Daoy (cell line): ENCODE measurements around the gene MPP2. TPM values are rescaled to one million over a fixed set of nuclear protein-coding genes. Genes with fewer than 3 reads are reported as not detected.
A peak's percentile ranks its signal among the peaks of the same experiment; 100 is the strongest.
"Not testable (repeated sequence)": the region's sequence is repeated elsewhere in the genome, so short reads cannot be mapped to it uniquely, and the experiment has no call there.

ENCODE experiments used
- DNase-seq: peaks from one replicate; pipeline ENCODE4 v3.0.0-alpha.2; 2015; ENCODE audit warnings: low read depth
- total RNA-seq: library from RNA; depleted of rRNA; stranded (reverse); fragments of >200 nt; shearing (Covaris generic); gene quantifications from 2 replicates; pipeline ENCODE4 v1.2.3, GENCODE V29; 2014

MPP2 gene
- total RNA-seq, 1 experiment from 2014 or later = 1.3 TPM

DNA sequence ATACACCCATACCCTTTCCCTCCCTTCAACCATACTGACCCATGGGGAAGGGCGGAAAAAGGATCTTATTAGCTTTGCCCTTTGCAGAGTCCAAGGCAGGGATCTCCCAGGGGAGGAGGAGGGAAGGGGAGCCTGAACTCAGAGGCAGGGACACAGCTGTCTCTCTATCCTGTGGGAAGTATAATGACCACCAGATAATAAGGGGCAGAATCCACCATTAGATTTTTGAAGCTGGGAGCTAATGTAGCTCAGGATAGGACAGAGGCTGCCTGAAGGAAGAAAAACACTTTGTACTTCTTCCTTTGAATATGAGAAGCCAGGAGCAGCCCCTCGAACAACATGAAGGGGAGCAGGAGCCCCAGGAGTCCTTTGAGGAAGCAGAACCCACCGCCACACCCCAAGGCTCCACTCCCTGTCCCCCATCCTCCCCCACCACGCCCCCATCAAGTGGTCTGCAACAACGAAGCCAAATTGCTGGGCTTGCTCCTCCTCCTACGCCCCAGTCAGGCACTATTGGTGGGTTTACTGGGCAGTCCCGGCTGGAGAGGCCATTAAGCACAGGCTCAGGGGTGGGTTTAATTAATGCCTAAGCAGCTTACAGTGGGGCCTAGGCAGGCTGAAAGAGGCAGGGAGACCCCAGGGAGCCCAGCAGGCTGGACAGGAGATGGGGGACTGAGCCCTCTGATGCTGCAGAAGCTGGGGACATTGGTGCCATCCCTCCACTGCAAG, 5.3 kb downstream of the MPP2 start:
- DNase-seq = no peak

DNA sequence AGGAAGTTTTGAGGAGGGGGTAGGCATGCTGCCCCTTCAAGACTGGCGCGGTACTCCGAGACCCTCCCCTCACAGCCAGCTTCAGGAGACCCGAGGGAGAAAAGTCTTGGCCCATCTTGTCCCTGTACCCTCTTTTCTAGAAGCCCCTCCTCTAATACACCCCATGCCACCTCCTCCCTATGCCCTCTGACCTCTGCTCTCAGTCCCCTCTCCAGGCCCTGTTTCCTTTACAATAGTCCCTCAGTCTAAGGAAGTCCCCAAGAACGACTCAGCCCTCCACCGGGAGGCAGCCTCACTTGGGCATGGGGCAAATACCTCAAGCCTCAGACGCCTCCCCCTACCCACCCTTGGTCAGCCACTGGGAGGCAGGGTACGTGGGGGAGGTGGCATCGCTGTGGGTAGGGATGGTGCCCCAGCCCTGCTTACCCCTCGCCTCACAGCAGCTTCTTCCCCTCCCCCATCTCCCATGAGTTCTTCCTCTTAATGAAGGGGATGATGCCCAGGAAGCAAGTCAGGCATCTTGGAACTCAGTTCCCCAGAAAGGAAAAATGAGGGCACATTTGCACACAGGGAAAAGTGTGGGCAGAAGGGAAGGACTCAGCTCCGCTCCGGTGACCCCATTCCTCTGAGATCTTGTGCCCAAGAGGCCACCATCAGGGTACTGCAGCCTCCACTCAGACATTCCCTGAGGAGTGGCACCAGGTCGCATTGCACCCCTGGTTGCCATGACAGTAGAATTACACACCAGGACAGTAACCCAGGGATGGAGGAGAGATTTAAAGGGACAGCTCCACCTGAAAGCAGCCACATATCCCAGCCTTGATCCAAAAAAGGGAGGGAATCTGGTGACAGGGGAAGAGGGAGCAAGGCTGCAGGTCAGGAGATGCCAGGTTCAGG, 6.2 kb downstream of the MPP2 start:
- no peak for DNase-seq

DNA sequence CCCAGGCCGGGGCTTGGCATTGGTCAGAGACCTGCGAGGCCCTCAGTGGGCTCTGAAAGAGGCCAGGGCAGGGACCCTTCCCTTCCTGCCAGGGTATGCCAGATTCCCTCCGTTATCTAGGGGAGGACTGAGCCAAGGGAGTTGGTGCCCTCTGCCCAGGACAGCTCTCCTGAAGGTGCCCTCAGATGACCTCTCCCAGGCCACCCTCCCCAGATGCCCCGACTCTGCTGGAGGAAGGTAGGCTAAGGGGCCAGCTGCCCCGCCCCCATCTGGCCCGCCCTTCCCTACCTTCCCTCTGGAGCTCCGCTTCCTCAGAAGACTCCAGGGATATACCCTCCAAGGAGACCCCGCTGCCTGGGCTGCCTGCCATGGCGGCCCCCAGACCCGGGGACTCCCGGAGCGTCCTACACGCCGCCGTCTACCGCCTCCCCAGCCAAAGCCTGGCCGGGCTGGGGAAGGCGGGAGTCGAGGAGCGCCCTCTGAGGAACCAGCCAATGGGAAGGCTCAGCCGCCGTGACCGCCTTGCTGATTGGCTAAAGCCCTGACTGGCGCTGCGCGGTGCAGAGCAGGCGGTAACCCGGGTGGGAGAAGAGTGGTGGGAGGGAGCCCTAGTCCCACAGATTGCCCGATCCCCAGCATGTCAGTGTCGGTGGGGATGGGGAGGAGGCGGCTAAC, 7.0 kb downstream of the MPP2 start:
- peak; percentile 91 for DNase-seq

DNA sequence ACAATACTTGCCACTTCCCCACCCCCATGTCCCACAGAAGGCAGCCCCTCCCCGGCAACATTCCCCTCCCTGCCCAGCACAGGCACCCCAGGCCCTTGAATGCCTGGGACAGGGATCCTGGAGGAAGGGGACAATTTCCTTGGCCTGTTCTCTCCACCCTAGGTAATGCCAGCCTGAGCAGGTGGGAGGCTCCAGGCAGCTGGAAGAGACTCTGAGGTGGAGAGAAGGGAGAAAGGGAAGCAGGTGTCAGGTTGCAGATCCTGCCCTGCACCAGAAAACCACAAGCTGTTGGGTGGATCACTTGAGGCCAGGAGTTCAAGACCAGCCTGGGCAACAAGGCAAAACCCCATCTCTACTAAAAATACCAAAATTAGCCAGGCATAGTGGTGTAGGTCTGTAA, 8.9 kb downstream of the MPP2 start:
- no peak for DNase-seq

DNA sequence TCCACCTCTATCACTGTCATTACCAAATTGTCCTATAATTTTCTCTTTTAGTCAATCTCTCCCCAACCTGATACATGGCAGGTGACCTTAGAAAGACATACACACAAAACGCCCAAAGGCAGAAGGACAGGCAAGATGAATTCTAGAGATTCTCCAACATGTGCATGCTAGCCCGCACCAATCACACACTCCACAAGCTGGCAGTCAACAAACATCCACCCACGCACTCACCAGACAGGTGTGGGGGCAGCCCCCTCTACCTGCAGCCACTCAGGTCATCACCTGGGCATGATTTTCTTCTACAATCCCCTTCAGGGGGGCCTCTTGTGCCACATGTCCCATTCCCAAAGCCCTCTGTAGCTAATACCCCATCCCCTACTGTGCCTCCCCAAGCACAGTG, 9.5 kb downstream of the MPP2 start:
- no peak for DNase-seq

DNA sequence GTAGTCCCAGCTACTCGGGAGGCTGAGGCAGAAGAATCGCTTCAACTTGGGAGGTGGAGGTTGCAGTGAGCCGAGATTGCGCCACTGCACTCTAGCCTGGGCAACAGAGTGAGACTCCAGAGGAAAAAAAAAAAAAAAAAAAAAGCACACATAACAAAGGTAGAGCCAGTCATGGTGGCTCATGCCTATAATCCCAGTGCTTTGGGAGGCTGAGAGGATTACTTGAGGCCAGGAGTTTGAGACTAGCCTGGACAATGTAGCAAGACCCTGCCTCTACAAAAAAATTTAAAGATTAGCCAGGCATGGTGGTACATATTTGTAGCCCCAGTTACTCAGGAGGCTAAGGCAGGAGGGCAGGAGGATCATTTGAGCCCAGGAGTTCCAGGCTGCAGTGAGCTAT, 12.8 kb downstream of the MPP2 start:
- not testable (repeated sequence) for DNase-seq

DNA sequence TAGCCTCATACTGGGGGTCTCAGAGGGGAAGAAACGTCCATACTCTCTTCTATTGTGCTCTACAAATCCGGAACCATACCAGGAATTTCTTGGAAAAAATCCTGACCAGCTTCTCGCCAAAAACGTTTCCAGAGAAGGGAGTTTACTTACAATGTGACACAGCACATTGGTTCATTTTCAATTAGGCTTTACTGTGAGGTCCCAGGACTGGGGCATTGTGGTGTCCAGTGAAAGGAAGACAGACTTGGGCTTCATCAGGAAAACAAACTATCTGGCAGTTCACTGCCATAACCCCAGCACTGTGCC, 14.7 kb downstream of the MPP2 start:
- DNase-seq = no peak

DNA sequence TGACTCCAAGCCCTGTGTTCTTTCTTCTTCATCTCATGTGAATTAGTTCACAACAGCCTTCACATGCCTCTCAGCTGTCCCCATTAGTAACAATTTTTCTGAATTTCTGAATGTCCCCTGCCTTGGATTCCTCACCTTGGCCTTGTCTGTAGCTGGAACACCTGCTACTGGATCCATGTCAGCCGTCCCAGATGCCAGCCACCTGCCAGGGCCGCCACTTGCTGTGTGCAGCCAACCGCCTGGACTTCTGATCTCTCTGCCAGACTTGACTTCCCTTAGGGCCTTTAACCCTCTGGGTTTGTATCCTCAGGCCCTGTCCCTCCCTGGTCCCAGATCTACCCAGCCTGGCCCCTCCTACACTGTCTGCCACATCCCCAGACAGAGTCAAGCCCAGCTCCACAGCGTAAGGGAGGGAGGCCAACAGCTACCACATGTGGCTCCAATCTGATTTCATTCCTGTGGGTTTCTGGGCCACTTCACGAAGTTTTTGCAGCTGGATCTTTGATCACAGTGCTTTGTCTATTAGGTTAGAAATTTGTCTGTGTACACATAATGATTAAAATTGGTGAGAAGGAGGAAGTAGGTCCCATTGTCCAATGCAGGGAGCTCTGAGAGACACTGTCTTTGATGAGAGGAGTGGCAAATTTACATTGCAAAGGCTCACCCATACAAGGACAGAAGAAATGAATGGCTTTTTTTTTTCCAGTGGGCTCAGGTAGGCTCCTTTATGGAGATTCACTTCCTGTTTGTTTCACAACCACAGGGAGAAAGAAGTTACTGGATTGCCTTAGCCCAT, 15.3 kb downstream of the MPP2 start:
- no peak for DNase-seq

DNA sequence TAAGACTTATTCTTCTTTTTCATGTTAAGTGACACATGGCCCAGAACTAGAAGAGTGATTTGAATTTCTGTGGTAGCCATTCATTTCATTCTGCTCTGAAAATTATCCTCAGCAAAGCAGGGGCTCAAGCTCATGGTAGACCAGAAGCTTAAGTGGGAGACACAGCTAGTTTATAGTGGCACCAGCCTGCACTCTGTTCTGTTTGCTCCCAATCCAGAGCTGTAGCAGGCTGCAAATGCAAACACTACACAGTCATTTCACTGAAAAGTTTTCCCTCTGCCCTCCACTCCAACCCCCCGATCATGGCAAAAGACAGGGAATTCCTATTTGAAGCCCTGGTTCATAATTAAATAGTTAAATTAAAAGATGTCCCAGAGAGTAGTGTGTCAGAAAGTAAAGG, 17.1 kb downstream of the MPP2 start:
- no peak for DNase-seq

DNA sequence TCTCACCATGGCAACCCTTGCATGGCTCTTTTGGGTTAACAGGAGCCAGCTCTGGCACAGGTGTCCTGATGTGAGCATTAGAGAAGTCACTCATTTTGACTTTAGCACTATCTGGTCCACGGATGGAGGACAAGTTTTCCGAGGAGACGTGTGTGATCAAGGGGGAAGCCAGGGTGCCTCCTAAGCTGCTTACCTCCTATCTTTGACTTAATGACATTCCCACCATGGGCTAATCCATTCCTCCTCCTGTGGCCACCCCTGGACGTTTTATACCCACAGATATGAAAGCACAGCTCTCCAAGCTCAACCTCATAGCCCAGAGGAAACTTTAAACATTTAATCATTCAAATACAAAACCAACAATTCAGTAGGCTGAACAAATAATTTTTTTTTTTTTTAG, 18.8 kb downstream of the MPP2 start:
- DNase-seq = no peak

DNA sequence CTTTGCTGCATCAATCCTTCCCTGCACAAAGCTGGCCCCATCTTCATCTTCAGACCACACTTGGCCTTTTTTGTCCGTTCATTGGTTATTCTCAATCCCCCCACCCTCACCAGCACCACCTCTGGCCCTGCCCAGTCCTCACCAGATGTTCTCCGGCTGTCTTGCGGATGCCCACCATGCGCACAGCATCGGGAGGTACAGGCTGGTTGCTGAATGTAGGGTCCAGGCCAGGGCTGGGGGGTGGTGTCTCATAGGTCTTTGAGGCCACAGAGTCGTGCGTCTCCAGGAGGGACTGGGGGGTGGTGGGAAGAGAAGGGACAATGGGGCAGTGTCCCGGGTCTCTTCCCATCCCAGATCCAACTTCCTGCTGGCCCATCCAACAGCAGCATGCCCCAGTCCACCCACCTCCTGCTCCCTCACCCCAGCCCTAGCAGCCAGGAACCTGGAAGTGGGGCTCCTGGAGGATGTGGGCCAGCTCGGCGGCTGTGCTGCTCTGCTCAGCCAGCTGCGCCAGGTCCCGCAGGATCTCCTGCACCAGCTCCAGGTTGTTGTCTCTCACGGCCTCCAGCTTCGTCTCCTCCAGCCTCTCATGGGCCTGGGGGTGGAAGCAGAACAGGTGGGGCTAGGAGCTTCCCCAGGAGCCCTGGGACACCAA, 24.4 kb downstream of the MPP2 start:
- no peak for DNase-seq

DNA sequence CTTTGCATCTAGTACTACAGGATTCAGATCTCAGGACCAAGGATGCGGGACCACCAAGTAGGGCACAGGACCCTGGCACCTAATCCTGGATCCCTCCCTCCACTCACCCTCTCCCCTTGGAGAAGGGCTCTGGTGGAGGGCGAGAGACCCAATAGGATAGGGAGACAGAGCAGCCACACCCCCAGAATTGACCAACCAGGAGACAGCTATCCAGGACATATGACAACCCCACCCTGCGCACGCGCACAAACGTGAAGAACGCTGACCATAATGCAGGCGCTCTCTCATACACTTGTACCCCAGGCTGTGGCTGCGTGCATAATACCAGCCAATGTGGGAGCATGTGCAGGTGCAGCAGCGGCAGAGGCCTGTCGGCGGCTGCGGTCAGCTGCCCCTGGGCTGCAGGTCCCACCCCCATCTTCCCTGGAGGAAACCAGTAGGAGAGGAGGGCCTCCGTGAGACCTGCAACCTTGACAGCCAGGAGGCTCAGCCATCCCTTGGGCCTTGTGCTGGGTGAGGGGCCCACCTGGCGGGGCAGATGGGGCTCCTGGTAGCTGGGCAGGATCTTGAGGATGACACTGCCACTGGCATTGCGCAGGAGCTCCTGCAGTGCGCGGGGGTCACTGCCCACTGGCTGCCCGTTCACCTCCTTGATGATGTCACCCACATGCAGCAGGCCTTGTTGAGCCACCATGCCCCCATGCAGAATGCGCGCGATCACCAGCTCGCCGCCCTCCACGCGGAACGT, 25.4 kb downstream of the MPP2 start:
- DNase-seq = no peak

DNA sequence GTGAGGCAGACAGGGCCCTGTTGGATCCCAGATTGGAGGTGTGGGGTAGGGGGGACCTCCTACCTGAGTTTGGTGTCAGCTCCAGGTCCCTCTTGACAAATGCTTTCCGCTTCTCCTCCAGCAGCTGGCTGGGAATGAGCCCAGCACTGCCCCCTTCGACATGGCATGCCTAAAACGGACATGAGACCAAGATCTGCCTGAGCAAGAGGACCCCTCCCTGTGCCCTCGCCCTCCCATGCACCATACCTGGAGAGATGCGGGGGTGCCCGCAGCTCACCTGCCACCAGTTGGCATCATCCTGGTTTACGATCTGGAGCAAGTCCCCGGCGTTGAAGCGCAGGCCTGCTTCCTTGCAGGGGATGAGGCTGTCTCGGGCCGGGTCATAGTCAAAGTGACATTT, 26.2 kb downstream of the MPP2 start:
- no peak for DNase-seq

DNA sequence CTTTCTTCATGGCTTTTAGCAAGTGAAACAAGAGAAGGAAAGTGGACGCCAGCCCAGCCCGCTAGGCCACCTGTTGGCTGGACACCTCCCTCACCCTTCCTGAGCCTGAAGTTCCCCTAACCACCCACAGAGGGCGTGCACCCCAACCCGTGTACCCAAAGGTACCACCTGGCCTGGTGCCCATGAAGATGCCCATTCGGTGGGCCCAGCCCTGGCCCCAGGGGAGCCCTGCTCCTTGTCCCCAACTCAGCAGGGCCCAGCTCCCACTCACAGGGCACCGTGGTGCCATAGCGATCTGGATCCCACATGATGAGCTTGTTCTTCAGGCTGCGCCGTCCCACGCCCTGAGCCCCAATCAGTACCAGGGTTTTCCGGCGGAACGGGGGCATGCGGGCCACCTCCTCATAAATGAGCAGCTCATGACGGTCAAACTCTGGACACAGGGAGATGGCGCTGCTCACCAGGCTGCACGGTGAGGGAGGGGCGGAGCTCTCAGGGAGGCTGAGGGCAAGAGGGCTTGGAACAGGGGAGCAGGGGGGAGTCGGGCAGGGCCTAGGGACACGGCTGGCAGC, 26.8 kb downstream of the MPP2 start:
- DNase-seq = peak; percentile 54

DNA sequence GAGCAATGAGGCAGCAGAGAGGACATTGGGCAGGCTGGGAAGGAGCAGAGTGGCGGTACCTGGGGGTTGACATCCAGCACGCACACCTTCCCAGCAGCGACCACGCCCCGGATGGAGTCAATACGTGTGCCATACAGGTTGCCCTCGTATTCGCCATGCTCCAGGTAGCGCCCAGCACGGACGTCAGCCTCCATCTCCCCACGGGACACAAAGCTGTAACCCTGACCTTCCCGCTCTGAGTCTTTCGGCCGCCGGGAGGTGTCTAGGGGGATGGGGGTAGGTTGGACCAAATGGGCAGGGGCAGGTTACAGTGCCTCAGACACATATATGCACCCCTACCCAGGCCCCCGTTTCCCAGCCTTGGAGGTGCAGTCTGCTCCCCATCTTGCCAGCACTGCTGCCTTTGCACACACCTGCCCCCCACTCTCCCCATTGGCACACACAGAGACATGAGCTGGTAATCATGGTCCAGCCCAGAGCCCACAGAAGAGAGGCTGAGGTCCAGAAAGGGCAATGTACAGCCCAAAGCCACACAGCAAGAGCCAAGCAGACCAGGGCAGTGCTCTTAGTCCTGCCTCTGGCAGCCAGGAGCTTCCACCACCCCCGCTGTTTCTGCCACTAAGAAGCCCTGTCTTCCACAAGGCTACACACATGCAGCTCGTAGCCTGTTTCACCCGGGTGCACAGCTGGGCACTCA, 27.5 kb downstream of the MPP2 start:
- DNase-seq = no peak

DNA sequence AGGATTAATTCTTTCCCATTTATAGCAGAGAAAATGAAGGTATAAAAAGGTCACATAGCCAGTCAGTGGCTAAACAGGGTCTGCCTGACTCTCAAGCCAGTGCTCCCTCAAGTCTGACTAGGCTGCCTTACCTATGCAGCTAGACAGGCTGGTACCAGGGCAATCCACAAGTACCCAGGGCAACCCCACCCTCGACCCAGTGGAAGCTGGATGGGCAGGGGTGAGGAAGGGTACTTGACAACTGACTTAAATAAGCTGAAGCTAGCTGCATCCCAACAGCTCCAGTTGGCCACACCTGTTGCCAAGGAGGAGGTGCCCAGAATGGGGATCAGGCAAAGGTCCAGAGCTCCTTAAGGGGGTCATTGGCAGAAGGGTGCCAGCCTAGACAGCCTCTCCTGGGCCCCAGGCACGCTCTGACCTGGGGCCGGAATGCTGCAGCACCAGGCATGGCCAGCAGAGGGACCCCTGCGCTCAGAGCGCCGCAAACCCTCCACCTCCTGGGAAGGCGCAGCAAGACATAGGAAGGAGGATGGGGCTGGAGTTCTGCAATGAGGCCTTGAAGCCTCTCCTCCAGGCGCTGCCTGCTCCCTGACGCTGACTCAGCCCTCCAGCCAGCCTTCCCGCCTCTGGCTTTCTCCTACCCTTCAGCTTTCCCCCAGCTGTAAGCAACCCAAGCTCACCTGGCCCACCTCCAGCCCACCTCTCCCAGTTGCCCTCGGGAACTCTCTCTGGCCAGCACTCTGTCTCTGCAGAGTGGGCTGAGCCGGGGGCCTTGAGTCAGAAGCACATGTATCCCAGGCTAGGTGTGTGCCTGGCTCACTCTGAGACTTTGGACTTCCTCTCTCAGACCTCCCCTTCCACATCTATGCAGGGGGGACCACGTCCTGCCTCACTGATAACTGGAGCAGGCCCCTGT, 28.8 kb downstream of the MPP2 start:
- peak; percentile 83 for DNase-seq

DNA sequence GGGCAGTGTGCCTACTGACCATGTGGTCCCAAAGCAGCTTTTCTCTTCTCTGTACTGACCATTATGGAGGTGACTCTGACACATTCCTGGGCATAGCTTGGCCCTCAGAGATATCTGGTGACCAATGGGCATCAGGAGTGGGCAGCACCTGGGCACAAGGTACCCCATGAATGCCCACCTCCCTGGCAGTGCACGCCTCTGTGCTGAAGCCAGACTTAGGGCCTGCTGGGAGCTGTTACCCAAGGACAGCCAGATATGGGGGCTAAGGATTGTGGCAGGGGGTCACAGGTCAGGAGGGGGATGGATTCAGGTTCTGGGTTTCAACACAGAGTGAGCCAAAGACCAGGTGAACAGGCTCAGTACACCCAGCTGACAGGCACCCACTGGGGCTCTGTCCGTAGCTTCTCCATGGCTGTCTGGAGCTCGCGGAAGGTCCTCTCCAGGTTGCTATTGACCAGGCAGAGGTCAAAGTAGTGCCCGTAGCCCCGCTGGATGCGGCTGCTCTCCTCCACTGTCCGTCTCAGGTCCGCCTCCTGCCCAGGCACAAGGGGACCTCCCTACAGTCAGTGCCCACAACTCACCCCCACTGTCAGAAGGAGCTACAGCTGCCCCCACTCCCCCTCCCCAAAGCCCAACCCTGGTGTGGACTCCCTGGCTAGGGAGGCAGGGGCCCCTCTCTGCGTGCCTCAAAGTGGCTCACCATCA, 29.7 kb downstream of the MPP2 start:
- DNase-seq = no peak

DNA sequence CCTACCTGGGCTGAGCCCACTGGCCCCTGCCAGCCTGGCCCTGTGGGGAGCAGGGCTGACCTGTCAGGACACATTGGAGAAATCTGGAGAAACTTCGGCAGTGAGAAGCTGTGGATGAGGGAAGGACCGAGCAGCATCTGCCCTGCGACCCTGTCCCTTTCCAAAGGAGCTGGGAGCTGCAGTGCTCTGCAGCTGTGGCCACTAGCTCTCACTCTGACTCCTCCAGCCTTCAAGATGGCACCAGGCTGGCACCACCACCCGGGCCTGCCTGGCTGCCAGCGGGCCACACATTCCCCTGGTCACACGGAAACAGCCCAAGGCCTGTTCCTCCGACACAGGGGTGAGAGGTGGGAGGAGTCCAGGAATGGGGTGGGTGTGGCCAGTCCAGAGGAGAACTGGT, 30.3 kb downstream of the MPP2 start:
- DNase-seq = no peak
